HepG2 (cell line): ENCODE results near the gene GPR32. TPM values are rescaled to one million over a fixed set of nuclear protein-coding genes. Genes with fewer than 3 reads are reported as not detected.

Experiments
- ATAC-seq: fragments of 200-7000 bp; cut with Tn5 transposase; 3 replicates; pipeline ENCODE4 v1.9.1; 2020; ENCODE audit warnings: mild to moderate bottlenecking, moderate library complexity
- BruUV-seq: library from RNA; stranded (reverse); fragments of 400-500 nt; replicated peaks from 2 replicates; lab custom pipeline; 2021; lab: Mats Ljungman, UMichigan
- CTCF ChIA-PET: fragments of 300-600 bp; formaldehyde crosslinking; extraction: SDS; loops from one replicate; lab custom pipeline; 2021; ENCODE audit warnings: low total read pairs, inconsistent platforms, low intra/inter-chr PET ratio; lab: Yijun Ruan, JAX
- POLR2A ChIA-PET: fragments of 350-600 bp; sonication (Branson Sonifier 250); formaldehyde crosslinking; loops from one replicate; lab custom pipeline; 2020; ENCODE audit warnings: antibody characterized with exemption, inconsistent platforms; lab: Yijun Ruan, JAX
- DNase-seq: peaks from one replicate; pipeline ENCODE4 v3.0.0-alpha.2; 2015; ENCODE audit warnings: low spot score
- FAIRE-seq: peaks from 3 replicates; lab custom pipeline; 2011; peaks lifted over from hg19 to GRCh38; lab: Jason Lieb, UNC
- H2AFZ ChIP-seq: one replicate; pipeline ENCODE4 v1.6.1; 2011; ENCODE audit warnings: low read length, inconsistent platforms
- H3K27ac ChIP-seq: fragments of 300-600 bp; 3 replicates; pipeline ENCODE4 v1.8.0; 2011; ENCODE audit warnings: mixed run types, mild to moderate bottlenecking, mixed read lengths, low read length, inconsistent platforms; ENCODE audit not compliant: insufficient read depth; ENCODE audit errors: extremely low read length
- H3K27me3 ChIP-seq, 2 experiments: fragments of 200-600 bp in 1 of 2; 2 replicates in 1 of 2; 3 replicates in 1 of 2; pipeline versions ENCODE4 v1.6.0 to v1.8.0; 2011; ENCODE audit warnings: low read length in 2 of 2, mild to moderate bottlenecking in 2 of 2, moderate library complexity in 2 of 2, inconsistent platforms in 1 of 2; ENCODE audit not compliant: insufficient read depth in 2 of 2, control insufficient read depth in 1 of 2
- H3K36me3 ChIP-seq, 2 experiments: fragments of 200-600 bp in 1 of 2; replicated peaks in 1 of 2; 2 replicates in 1 of 2; 3 replicates in 1 of 2; pipeline versions ENCODE4 v1.5.1 to v1.8.0; 2011; ENCODE audit warnings: low read length in 2 of 2, inconsistent platforms in 1 of 2; ENCODE audit not compliant: insufficient read depth in 2 of 2, control insufficient read depth in 1 of 2
- H3K4me1 ChIP-seq: 2 replicates; pipeline ENCODE4 v1.5.1; 2012; ENCODE audit warnings: low read length, inconsistent platforms; ENCODE audit not compliant: insufficient read depth
- H3K4me2 ChIP-seq: 2 replicates; pipeline ENCODE4 v1.6.0; 2011; ENCODE audit warnings: low read depth, low read length, inconsistent platforms
- H3K4me3 ChIP-seq, 3 experiments: fragments of 200-600 bp in 1 of 3; sonication (generic), shearing (Covaris generic) in 1 of 3; replicated peaks in 1 of 3; 2 replicates each; pipeline ENCODE4 v1.5.1; 2011 to 2016; ENCODE audit warnings: low read length in 3 of 3, inconsistent platforms in 2 of 3, low read depth in 2 of 3, mild to moderate bottlenecking in 2 of 3, control low read depth in 1 of 3, mixed read lengths in 1 of 3; ENCODE audit not compliant: insufficient read depth in 1 of 3
- H3K79me2 ChIP-seq: one replicate; pipeline ENCODE4 v1.6.1; 2011; ENCODE audit warnings: low read length, inconsistent platforms; ENCODE audit not compliant: insufficient read depth
- H3K9ac ChIP-seq: 2 replicates; pipeline ENCODE4 v1.6.0; 2011; ENCODE audit warnings: mild to moderate bottlenecking, low read depth, low read length, inconsistent platforms; ENCODE audit not compliant: insufficient read depth
- H3K9me3 ChIP-seq: 2 replicates; pipeline ENCODE4 v1.5.1; 2012; ENCODE audit warnings: mild to moderate bottlenecking, low read length
- H4K20me1 ChIP-seq: 2 replicates; pipeline ENCODE4 v1.6.0; 2011; ENCODE audit warnings: inconsistent platforms, mild to moderate bottlenecking, low read length, moderate library complexity; ENCODE audit not compliant: insufficient read depth
- ATF1 ChIP-seq: IDR thresholded peaks from 2 replicates; pipeline ENCODE4 v1.6.1; 2016; ENCODE audit warnings: mild to moderate bottlenecking, control low read depth
- ATM ChIP-seq: fragments of 450-650 bp; IDR thresholded peaks from 2 replicates; pipeline ENCODE4 v1.7.1; 2017; ENCODE audit warnings: mild to moderate bottlenecking, borderline replicate concordance
- KAT7 ChIP-seq: IDR thresholded peaks from 2 replicates; pipeline ENCODE4 v1.6.1; 2018; ENCODE audit warnings: borderline replicate concordance, missing compliant biosample characterization
- MXD1 ChIP-seq: sonication (generic); formaldehyde crosslinking; IDR thresholded peaks from 2 replicates; pipeline ENCODE4 v1.4.0; 2020; ENCODE audit warnings: mild to moderate bottlenecking, missing genetic modification reagents
- RBFOX2 ChIP-seq: fragments of 200-400 bp; formaldehyde crosslinking; IDR thresholded peaks from 2 replicates; pipeline ENCODE4 v1.6.1; 2017; ENCODE audit warnings: low read depth, mild to moderate bottlenecking, low read length
- SALL1 ChIP-seq: sonication (generic); formaldehyde crosslinking; IDR thresholded peaks from 2 replicates; pipeline ENCODE4 v1.8.0; 2022; ENCODE audit warnings: mild to moderate bottlenecking, missing genetic modification reagents
- SMARCE1 ChIP-seq: fragments of 450-650 bp; IDR thresholded peaks from 2 replicates; pipeline ENCODE4 v1.6.1; 2017; ENCODE audit warnings: borderline replicate concordance
- TIGD3 ChIP-seq: sonication (generic); formaldehyde crosslinking; IDR thresholded peaks from 2 replicates; pipeline ENCODE4 v1.5.1; 2020; ENCODE audit warnings: mild to moderate bottlenecking, missing genetic modification reagents, borderline replicate concordance
- ZFP36L1 ChIP-seq: sonication (generic); formaldehyde crosslinking; IDR thresholded peaks from 2 replicates; pipeline ENCODE4 v1.8.0; 2022; ENCODE audit warnings: mild to moderate bottlenecking, missing genetic modification reagents, moderate library complexity
- ZNF230 ChIP-seq: sonication (generic); formaldehyde crosslinking; IDR thresholded peaks from 2 replicates; pipeline ENCODE4 v1.4.0; 2020; ENCODE audit warnings: mild to moderate bottlenecking, missing genetic modification reagents
- ZNF235 ChIP-seq: sonication (generic); formaldehyde crosslinking; IDR thresholded peaks from 2 replicates; pipeline ENCODE4 v1.8.1; 2023; ENCODE audit warnings: mild to moderate bottlenecking, missing genetic modification reagents, borderline replicate concordance
- ZNF275 ChIP-seq: sonication (generic); formaldehyde crosslinking; IDR thresholded peaks from 2 replicates; pipeline ENCODE4 v1.8.0; 2022; ENCODE audit warnings: missing genetic modification reagents, mild to moderate bottlenecking, inconsistent platforms, borderline replicate concordance
- ZNF746 ChIP-seq: sonication (generic); formaldehyde crosslinking; IDR thresholded peaks from 2 replicates; pipeline ENCODE4 v1.8.0; 2022; ENCODE audit warnings: mild to moderate bottlenecking, missing genetic modification reagents
- ZNF766 ChIP-seq: sonication (generic); formaldehyde crosslinking; IDR thresholded peaks from 2 replicates; pipeline ENCODE4 v1.5.0; 2020; ENCODE audit warnings: missing genetic modification reagents, borderline replicate concordance
- ZNF792 ChIP-seq: IDR thresholded peaks from 2 replicates; pipeline ENCODE4 v1.6.1; 2016
- WGBS: methylation state at CpG from one replicate; pipeline ENCODE4 v1.1.6; 2017; ENCODE audit warnings: low lambda C conversion rate; 5-methylcytosine and 5-hydroxymethylcytosine counted together
- in situ Hi-C: cut with HindIII; loops from 2 replicates; pipeline ENCODE4 v1.10.0; 2017; ENCODE audit warnings: low pct_unique_long_range_greater_than_20kb; ENCODE audit not compliant: extremely low pct_ligation_motif_present
- intact Hi-C: fragments of 100-400 bp; cut with micrococcal nuclease; formaldehyde crosslinking; loops from one replicate; pipeline ENCODE4 v1.10.0; 2022; ENCODE audit not compliant: unreplicated experiment
- polyA plus RNA-seq, 8 experiments: library from polyadenylated mRNA; depleted of rRNA in 3 of 8; stranded (reverse) in 7 of 8; unstranded in 1 of 8; fragments of >200 nt; fragmentation: Illumina TruSeq in 4 of 8; extraction: Trizol in 4 of 8; gene quantifications; 2 replicates each; pipeline versions ENCODE4 v1.2.1 to v1.2.3, GENCODE V29; 2011 to 2016; ENCODE audit warnings: low read depth in 4 of 8, missing spikeins in 1 of 8, mixed read lengths in 1 of 8; ENCODE audit not compliant: insufficient read depth in 1 of 8
- total RNA-seq, 5 experiments: library from RNA; depleted of rRNA; stranded (reverse); fragments of >200 nt; fragmentation: Illumina TruSeq; extraction: Trizol; gene quantifications; 2 replicates each; pipeline ENCODE4 v1.2.3, GENCODE V29; 2016; ENCODE audit warnings: low read depth in 1 of 5
- TF ChIP-seq, protein P1 (sequence below): sonication (generic); formaldehyde crosslinking; IDR thresholded peaks from 2 replicates; pipeline ENCODE4 v1.5.1; 2020; ENCODE audit warnings: mild to moderate bottlenecking, moderate library complexity, missing genetic modification reagents
- TF ChIP-seq, protein P2 (sequence below): sonication (generic); formaldehyde crosslinking; IDR thresholded peaks from 2 replicates; pipeline ENCODE4 v1.5.1; 2020; ENCODE audit warnings: missing genetic modification reagents, mild to moderate bottlenecking, borderline replicate concordance

GPR32 gene
- total and polyA plus RNA-seq, 2 of the 13 experiments (the other 11 are each of a cell fraction or from before 2014, with no cell fraction given) = not detected

GRCh38 chr19:50743537-50743936 is 26.7 kb upstream of the GPR32 start:
- 50% methylated on average over 6 of the region's 6 CpGs for WGBS
- Histone ChIP-seq H3K4me2 (no peak overlapping the region), H3K4me3 (no peak overlapping the region), H3K4me1 (no peaks in the 10 kb centered on the region), H3K9ac (no peak overlapping the region), H3K27me3 (peaks cover 0 to 8% of the 10 kb centered on the region in 2 experiments; a peak in 2 of 5 replicates), H3K79me2 (no peaks in the 10 kb centered on the region), H2AFZ (no peak overlapping the region), H3K36me3 (no peaks in the 10 kb centered on the region), H4K20me1 (no peaks in the 10 kb centered on the region), H3K9me3 (no peaks in the 10 kb centered on the region), H3K27ac (no peak overlapping the region)
- FAIRE-seq = no peak
- no peak for ATAC-seq
- in situ Hi-C loops (no loop called here), intact Hi-C loops (no loop called here)
- ChIA-PET CTCF (no interaction called here), POLR2A (no interaction called here)
- no peak for DNase-seq
- no peak for TF ChIP-seq RBFOX2
- no peak for TF ChIP-seq ATF1 (CRISPR knock-in tag)
- no peak for TF ChIP-seq MXD1 (CRISPR knock-in tag)
- no peak for TF ChIP-seq ZNF792 (CRISPR knock-in tag)
- TF ChIP-seq, protein P1, sequence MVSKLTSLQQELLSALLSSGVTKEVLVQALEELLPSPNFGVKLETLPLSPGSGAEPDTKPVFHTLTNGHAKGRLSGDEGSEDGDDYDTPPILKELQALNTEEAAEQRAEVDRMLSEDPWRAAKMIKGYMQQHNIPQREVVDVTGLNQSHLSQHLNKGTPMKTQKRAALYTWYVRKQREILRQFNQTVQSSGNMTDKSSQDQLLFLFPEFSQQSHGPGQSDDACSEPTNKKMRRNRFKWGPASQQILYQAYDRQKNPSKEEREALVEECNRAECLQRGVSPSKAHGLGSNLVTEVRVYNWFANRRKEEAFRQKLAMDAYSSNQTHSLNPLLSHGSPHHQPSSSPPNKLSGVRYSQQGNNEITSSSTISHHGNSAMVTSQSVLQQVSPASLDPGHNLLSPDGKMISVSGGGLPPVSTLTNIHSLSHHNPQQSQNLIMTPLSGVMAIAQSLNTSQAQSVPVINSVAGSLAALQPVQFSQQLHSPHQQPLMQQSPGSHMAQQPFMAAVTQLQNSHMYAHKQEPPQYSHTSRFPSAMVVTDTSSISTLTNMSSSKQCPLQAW (CRISPR knock-in tag) = no peak
- TF ChIP-seq SALL1 (CRISPR knock-in tag) = no peak
- TF ChIP-seq TIGD3 = no peak
- no peak for TF ChIP-seq ZNF230 (CRISPR knock-in tag)
- TF ChIP-seq SMARCE1 = no peak
- no peak for TF ChIP-seq ATM
- TF ChIP-seq, protein P2, sequence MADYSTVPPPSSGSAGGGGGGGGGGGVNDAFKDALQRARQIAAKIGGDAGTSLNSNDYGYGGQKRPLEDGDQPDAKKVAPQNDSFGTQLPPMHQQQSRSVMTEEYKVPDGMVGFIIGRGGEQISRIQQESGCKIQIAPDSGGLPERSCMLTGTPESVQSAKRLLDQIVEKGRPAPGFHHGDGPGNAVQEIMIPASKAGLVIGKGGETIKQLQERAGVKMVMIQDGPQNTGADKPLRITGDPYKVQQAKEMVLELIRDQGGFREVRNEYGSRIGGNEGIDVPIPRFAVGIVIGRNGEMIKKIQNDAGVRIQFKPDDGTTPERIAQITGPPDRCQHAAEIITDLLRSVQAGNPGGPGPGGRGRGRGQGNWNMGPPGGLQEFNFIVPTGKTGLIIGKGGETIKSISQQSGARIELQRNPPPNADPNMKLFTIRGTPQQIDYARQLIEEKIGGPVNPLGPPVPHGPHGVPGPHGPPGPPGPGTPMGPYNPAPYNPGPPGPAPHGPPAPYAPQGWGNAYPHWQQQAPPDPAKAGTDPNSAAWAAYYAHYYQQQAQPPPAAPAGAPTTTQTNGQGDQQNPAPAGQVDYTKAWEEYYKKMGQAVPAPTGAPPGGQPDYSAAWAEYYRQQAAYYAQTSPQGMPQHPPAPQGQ (CRISPR knock-in tag) = no peak
- no peak for TF ChIP-seq ZNF275 (CRISPR knock-in tag)
- no peak for TF ChIP-seq KAT7
- no peak for TF ChIP-seq ZFP36L1 (CRISPR knock-in tag)
- no peak for TF ChIP-seq ZNF235 (CRISPR knock-in tag)
- TF ChIP-seq ZNF746 (CRISPR knock-in tag) = no peak
- no peak for TF ChIP-seq ZNF766
- no TSS peak for BruUV-seq
